GM12892 (cell line): ENCODE measurements around the gene PHLDB2.

Source experiments
- POLR2A ChIP-seq: IDR thresholded peaks from 2 replicates; pipeline ENCODE4 v1.6.1; 2011; ENCODE audit warnings: low read depth, low read length, control low read depth
- POLR2AphosphoS5 ChIP-seq: IDR thresholded peaks from 2 replicates; pipeline ENCODE4 v1.6.1; 2011; ENCODE audit warnings: low read depth, low read length, control low read depth

- no peak for TF ChIP-seq POLR2A
- no peak for TF ChIP-seq POLR2AphosphoS5
Measured at GRCh38 chr3:111955876-111956275, 96.8 kb downstream of the PHLDB2 start.
